Measurements from ENCODE around the gene LAYN. TPM values are rescaled to one million over a fixed set of nuclear protein-coding genes. Genes with fewer than 3 reads are reported as not detected.

The LAYN gene
- total RNA-seq, 3 donors from 2014 or later (not counting 1 experiment from before 2014, with no cell fraction given), result 0.94 to 1.8 TPM; not detected in 1

DNA sequence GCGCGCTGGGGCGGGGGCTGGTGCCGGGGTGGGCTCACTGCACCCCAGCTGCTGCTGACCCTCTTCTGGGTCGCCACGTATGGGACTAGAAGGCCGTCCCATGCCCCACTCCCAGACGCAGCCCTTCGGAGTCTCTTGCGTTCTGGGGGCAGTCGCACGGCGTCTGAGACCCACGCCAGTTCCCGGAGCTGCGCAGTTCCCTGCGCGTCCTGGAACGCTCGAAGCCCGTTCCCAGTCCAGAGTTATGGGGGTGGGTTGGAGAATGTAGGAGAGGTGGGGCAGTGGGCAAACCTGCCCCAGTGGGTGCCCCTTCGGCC, 375 bp downstream of the LAYN start:
- H3K4me3 ChIP-seq (ENCODE audit: low read length), result peak overlapping the region; percentile 20
- no peak for DNase-seq
- H3K36me3 ChIP-seq (ENCODE audit: control insufficient read depth, insufficient read depth, low read length), result no peaks in the 10 kb centered on the region
- Mint-ChIP-seq H3K4me3 (no peak overlapping the region), H3K9me3 (no peaks in the 10 kb centered on the region), H3K27ac (no peak overlapping the region), H3K36me3 (no peaks in the 10 kb centered on the region), H3K27me3 (ENCODE audit: low read depth in 2 of 2) (peaks cover 53 to 92% of the 10 kb centered on the region in 2 donors), H3K4me1 (peaks cover 24 to 30% of the 10 kb centered on the region in 2 donors)
- H3K27ac ChIP-seq (ENCODE audit: low read length), result no peak overlapping the region
- peaks cover 34% of the 10 kb centered on the region for H3K4me1 ChIP-seq (ENCODE audit: control insufficient read depth, insufficient read depth, low read length)
- H3K9me3 ChIP-seq (ENCODE audit: control insufficient read depth, insufficient read depth, low read length), result no peaks in the 10 kb centered on the region
- TF ChIP-seq, protein P1, sequence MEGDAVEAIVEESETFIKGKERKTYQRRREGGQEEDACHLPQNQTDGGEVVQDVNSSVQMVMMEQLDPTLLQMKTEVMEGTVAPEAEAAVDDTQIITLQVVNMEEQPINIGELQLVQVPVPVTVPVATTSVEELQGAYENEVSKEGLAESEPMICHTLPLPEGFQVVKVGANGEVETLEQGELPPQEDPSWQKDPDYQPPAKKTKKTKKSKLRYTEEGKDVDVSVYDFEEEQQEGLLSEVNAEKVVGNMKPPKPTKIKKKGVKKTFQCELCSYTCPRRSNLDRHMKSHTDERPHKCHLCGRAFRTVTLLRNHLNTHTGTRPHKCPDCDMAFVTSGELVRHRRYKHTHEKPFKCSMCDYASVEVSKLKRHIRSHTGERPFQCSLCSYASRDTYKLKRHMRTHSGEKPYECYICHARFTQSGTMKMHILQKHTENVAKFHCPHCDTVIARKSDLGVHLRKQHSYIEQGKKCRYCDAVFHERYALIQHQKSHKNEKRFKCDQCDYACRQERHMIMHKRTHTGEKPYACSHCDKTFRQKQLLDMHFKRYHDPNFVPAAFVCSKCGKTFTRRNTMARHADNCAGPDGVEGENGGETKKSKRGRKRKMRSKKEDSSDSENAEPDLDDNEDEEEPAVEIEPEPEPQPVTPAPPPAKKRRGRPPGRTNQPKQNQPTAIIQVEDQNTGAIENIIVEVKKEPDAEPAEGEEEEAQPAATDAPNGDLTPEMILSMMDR (IDR thresholded peaks at IDR 0.05), result no peak
- peak in 2 of 3 donors; percentile 4 to 9 for ATAC-seq
- peaks cover 24% of the 10 kb centered on the region for H3K27me3 ChIP-seq (ENCODE audit: control insufficient read depth, insufficient read depth, low read length)
- 2% methylated on average over 22 of the region's 22 CpGs for WGBS (ENCODE audit: insufficient coverage)
- intact Hi-C loops (cut with micrococcal nuclease), result no loop called here

DNA sequence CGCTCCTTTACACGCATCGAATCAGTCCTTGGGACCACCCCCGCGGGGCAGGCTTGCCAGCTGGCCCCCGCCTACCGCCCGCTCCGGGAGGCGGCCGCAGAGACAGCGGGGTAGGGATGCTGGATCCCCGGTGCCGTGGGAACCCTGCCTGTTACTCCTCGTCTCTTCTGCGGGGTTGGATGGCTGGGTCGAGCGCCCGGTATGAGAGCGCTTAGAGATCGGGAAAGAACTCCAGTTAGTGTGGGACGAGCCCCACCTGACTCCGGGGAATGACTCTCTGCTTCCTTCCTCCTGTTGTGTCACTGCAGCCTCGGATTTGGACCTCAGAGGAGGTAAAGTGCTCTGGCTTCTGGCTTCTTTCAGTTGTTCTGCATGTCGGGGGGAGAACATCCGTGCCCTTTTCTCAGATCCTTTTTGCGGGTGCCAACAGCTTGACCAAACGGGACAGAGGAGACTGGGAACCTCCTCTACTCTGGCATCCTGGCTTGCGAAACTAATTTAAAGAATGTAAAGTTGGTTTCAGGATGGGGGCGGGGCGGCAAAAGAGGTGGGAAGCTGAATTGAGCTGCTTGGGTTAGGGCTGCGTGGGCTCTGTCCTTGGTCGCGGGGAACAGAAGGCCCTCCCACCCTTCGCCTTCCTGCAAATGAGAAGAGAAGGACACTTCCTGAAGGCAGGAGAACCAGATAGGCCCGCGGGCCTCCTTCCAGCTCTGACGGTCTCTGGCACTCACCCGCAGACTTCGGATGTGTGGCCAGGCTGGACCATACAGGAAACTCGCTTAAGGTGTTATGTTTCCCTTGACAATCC, 938 bp downstream of the LAYN start:
- no peaks in the 10 kb centered on the region for H3K9me3 ChIP-seq (ENCODE audit: control insufficient read depth, insufficient read depth, low read length)
- ATAC-seq (no peak), DNase-seq (peak in 1 of 2 donors; percentile 15)
- 7% methylated on average over 41 of the region's 41 CpGs for WGBS (ENCODE audit: insufficient coverage)
- H3K27me3 Mint-ChIP-seq (ENCODE audit: low read depth in 2 of 2), result peaks cover 52 to 92% of the 10 kb centered on the region in 2 donors
- peaks cover 24 to 30% of the 10 kb centered on the region in 2 donors for H3K4me1 Mint-ChIP-seq
- peaks cover 34% of the 10 kb centered on the region for H3K4me1 ChIP-seq (ENCODE audit: control insufficient read depth, insufficient read depth, low read length)
- no peaks in the 10 kb centered on the region for H3K36me3 Mint-ChIP-seq
- H3K36me3 ChIP-seq (ENCODE audit: control insufficient read depth, insufficient read depth, low read length), result no peaks in the 10 kb centered on the region
- peak overlapping the region; percentile 88 for H3K4me3 Mint-ChIP-seq
- intact Hi-C loops (cut with micrococcal nuclease), result no loop called here
- TF ChIP-seq, protein P1 (IDR thresholded peaks at IDR 0.05), result no peak
- H3K27ac ChIP-seq (ENCODE audit: low read length), result no peak overlapping the region
- H3K27ac Mint-ChIP-seq, result peak overlapping the region in 1 of 2 donors; percentile 2
- H3K27me3 ChIP-seq (ENCODE audit: control insufficient read depth, insufficient read depth, low read length), result peaks cover 25% of the 10 kb centered on the region
- peak overlapping the region; percentile 20 for H3K4me3 ChIP-seq (ENCODE audit: low read length)
- no peaks in the 10 kb centered on the region for H3K9me3 Mint-ChIP-seq

DNA sequence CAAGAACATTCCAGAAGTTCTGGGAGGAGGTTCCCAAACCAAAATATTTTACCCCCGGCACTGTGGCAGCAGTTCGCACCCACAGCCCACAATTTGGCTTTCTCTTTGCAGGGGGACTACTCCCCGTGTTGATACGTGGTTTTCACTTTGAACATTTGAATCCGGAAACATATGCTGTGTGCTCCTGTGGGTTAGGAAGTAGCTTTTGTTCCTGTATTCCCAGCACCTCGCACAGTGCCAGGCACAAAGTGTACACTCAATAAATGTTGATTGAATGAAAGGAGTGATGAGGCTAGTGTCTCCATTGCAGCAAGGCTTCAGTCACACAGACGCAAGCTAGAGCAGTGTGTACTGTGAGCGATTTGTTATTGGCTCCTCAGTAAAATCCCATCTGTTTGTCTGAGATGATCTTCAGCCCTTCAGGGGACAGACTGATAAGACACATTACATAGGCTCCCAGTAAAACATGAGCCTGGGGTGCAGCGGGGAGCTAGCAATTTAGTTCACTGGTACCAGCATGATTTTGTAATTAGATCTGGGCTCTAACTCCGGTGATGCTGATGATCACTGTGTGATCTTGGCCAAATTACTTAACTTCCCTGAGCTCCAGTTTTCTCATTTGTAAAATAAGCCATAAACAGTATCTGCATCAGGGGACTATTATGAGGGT, 2.2 kb downstream of the LAYN start:
- TF ChIP-seq, protein P1 (IDR thresholded peaks at IDR 0.05), result no peak
- Histone ChIP-seq H3K4me1 (ENCODE audit: control insufficient read depth, insufficient read depth, low read length) (peaks cover 34% of the 10 kb centered on the region), H3K4me3 (ENCODE audit: low read length) (no peak overlapping the region), H3K27me3 (ENCODE audit: control insufficient read depth, insufficient read depth, low read length) (peaks cover 23% of the 10 kb centered on the region), H3K36me3 (ENCODE audit: control insufficient read depth, insufficient read depth, low read length) (no peaks in the 10 kb centered on the region), H3K9me3 (ENCODE audit: control insufficient read depth, insufficient read depth, low read length) (no peaks in the 10 kb centered on the region), H3K27ac (ENCODE audit: low read length) (no peak overlapping the region)
- peaks cover 45 to 92% of the 10 kb centered on the region in 2 donors for H3K27me3 Mint-ChIP-seq (ENCODE audit: low read depth in 2 of 2)
- no peak overlapping the region for H3K27ac Mint-ChIP-seq
- peak overlapping the region; percentile 88 for H3K4me3 Mint-ChIP-seq
- H3K36me3 Mint-ChIP-seq, result no peaks in the 10 kb centered on the region
- intact Hi-C loops (cut with micrococcal nuclease), result no loop called here
- peaks cover 24 to 30% of the 10 kb centered on the region in 2 donors for H3K4me1 Mint-ChIP-seq
- WGBS (ENCODE audit: insufficient coverage), result 59% methylated on average over 10 of the region's 10 CpGs
- ATAC-seq, result peak in 2 of 3 donors; percentile 14 to 47
- DNase-seq, result peak in 1 of 2 donors; percentile 27
- H3K9me3 Mint-ChIP-seq, result no peaks in the 10 kb centered on the region

All from natural killer cell (primary cell).